SU-DHL-6 (cell line): ENCODE data around the gene AP1G2.

Experiments used
- H2AFZ ChIP-seq: fragments of 200-600 bp; sonication (generic); 2 replicates; pipeline ENCODE4 v1.6.1; 2014; ENCODE audit warnings: low read depth, mild to moderate bottlenecking, moderate library complexity, mixed read lengths, antibody characterized with exemption, low read length; ENCODE audit not compliant: severe bottlenecking
- H3F3A ChIP-seq: fragments of 200-600 bp; shearing (Covaris generic); 2 replicates; pipeline ENCODE4 v1.6.0; 2016; ENCODE audit warnings: antibody characterized with exemption, mild to moderate bottlenecking; ENCODE audit not compliant: insufficient read depth
- H3K27ac ChIP-seq: fragments of 200-600 bp; sonication (generic); 2 replicates; pipeline ENCODE4 v1.5.1; 2016; ENCODE audit warnings: low read depth, mild to moderate bottlenecking, low read length, moderate library complexity, mixed read lengths
- H3K27me3 ChIP-seq: fragments of 200-600 bp; sonication (generic), shearing (Covaris generic); 2 replicates; pipeline ENCODE4 v1.6.0; 2014; ENCODE audit warnings: mild to moderate bottlenecking, low read length
- H3K36me3 ChIP-seq: fragments of 200-600 bp; sonication (generic); 2 replicates; pipeline ENCODE4 v1.6.1; 2014; ENCODE audit warnings: mild to moderate bottlenecking, low read length, mixed read lengths
- H3K4me2 ChIP-seq: fragments of 300-600, 200-600 bp; shearing (Covaris generic), sonication (generic); 2 replicates; pipeline ENCODE4 v1.6.0; 2014; ENCODE audit warnings: low read length, low read depth, mild to moderate bottlenecking; ENCODE audit not compliant: poor library complexity, severe bottlenecking
- H3K4me3 ChIP-seq: fragments of 200-600 bp; sonication (generic); 2 replicates; pipeline ENCODE4 v1.5.1; 2014; ENCODE audit warnings: antibody characterized with exemption, low read length, mild to moderate bottlenecking, mixed read lengths; ENCODE audit not compliant: insufficient read depth, poor library complexity, severe bottlenecking
- H3K79me2 ChIP-seq: fragments of 200-600 bp; sonication (generic); 2 replicates; pipeline ENCODE4 v1.6.1; 2014; ENCODE audit warnings: mild to moderate bottlenecking, low read length, moderate library complexity; ENCODE audit not compliant: insufficient read depth
- H3K9ac ChIP-seq: fragments of 200-600 bp; sonication (generic); 2 replicates; pipeline ENCODE4 v1.7.0; 2014; ENCODE audit warnings: mild to moderate bottlenecking, low read length
- H3K9me2 ChIP-seq: fragments of 200-600 bp; sonication (generic); replicated peaks from 2 replicates; pipeline ENCODE4 v1.6.1; 2014; ENCODE audit warnings: low read length; ENCODE audit not compliant: insufficient read depth
- H3K9me3 ChIP-seq: fragments of 200-600 bp; sonication (generic); 2 replicates; pipeline ENCODE4 v1.6.1; 2014; ENCODE audit warnings: low read length, mixed read lengths; ENCODE audit not compliant: insufficient read depth
- H4K20me1 ChIP-seq: fragments of 200-600 bp; sonication (generic); 2 replicates; pipeline ENCODE4 v1.6.1; 2014; ENCODE audit warnings: low read depth, mild to moderate bottlenecking, antibody characterized with exemption, low read length, moderate library complexity, mixed read lengths
- EZH2phosphoT487 ChIP-seq: fragments of 200-600 bp; sonication (generic), shearing (Covaris generic); conservative IDR thresholded peaks from 2 replicates; pipeline ENCODE4 v1.6.1; 2018; ENCODE audit warnings: mild to moderate bottlenecking, antibody characterized with exemption, low read length, moderate library complexity, mixed read lengths
- TF ChIP-seq, protein P1 (sequence below): fragments of 200-600 bp; sonication (generic); IDR thresholded peaks from one replicate; pipeline ENCODE4 v1.5.1; 2017; ENCODE audit warnings: antibody characterized with exemption, mild to moderate bottlenecking, low read length, moderate library complexity; ENCODE audit not compliant: insufficient read depth, poor library complexity, severe bottlenecking

The AP1G2 gene

DNA sequence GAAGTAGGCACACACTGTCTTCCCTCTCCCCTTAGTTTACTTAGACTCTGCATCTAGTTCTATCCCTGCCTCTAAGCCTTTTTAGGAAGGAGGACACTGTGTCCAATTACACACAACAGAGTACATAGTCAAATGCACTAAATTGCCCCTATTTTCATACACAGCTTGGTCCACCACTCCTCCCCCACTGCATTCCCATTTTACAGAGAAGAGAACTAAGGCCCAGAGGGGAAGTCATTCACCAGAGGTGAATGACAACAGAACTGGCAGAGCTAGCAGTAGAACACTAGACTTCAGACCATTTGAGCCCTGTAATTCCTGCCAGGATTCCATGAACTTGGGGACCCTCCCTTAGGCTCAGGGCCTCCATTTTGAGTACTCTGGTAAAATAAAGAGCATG, 12.1 kb upstream of the AP1G2 start:
- H2AFZ ChIP-seq = no peak overlapping the region
- H3K9me2 ChIP-seq = no peaks in the 10 kb centered on the region
- no peak overlapping the region for H3K4me3 ChIP-seq
- H3K27ac ChIP-seq = no peak overlapping the region
- H3K36me3 ChIP-seq = no peaks in the 10 kb centered on the region
- H3K79me2 ChIP-seq = no peaks in the 10 kb centered on the region
- no peaks in the 10 kb centered on the region for H3K9me3 ChIP-seq
- H3K4me2 ChIP-seq = no peak overlapping the region
- TF ChIP-seq, protein P1, sequence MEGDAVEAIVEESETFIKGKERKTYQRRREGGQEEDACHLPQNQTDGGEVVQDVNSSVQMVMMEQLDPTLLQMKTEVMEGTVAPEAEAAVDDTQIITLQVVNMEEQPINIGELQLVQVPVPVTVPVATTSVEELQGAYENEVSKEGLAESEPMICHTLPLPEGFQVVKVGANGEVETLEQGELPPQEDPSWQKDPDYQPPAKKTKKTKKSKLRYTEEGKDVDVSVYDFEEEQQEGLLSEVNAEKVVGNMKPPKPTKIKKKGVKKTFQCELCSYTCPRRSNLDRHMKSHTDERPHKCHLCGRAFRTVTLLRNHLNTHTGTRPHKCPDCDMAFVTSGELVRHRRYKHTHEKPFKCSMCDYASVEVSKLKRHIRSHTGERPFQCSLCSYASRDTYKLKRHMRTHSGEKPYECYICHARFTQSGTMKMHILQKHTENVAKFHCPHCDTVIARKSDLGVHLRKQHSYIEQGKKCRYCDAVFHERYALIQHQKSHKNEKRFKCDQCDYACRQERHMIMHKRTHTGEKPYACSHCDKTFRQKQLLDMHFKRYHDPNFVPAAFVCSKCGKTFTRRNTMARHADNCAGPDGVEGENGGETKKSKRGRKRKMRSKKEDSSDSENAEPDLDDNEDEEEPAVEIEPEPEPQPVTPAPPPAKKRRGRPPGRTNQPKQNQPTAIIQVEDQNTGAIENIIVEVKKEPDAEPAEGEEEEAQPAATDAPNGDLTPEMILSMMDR = no peak
- TF ChIP-seq EZH2phosphoT487 = no peak
- H4K20me1 ChIP-seq = no peaks in the 10 kb centered on the region
- no peaks in the 10 kb centered on the region for H3K27me3 ChIP-seq
- H3K9ac ChIP-seq = no peak overlapping the region
- no peaks in the 10 kb centered on the region for H3F3A ChIP-seq

DNA sequence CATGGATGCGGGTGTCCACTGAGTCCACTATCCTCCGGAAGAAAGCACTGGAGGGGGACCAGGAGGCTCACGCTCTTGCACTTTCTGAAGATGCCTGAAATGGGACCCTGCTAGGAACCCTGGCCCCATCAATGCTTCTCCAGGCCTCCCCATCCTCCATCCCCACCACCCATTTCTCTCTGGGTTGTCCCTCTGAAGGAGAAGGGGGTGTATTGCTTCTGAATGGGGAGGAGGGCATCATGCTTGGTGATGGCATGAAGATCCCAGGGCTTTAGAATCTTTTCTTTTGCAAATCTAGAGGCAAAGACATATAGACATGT, 11.7 kb upstream of the AP1G2 start:
- no peak for TF ChIP-seq EZH2phosphoT487
- TF ChIP-seq, protein P1 = no peak
- Histone ChIP-seq H3K27me3 (no peaks in the 10 kb centered on the region), H3K9me2 (no peaks in the 10 kb centered on the region), H2AFZ (no peak overlapping the region), H3K4me2 (no peak overlapping the region), H4K20me1 (no peaks in the 10 kb centered on the region), H3K27ac (no peak overlapping the region), H3K4me3 (no peak overlapping the region), H3K36me3 (no peaks in the 10 kb centered on the region), H3K9ac (no peak overlapping the region), H3K79me2 (no peaks in the 10 kb centered on the region), H3K9me3 (no peaks in the 10 kb centered on the region), H3F3A (no peaks in the 10 kb centered on the region)

DNA sequence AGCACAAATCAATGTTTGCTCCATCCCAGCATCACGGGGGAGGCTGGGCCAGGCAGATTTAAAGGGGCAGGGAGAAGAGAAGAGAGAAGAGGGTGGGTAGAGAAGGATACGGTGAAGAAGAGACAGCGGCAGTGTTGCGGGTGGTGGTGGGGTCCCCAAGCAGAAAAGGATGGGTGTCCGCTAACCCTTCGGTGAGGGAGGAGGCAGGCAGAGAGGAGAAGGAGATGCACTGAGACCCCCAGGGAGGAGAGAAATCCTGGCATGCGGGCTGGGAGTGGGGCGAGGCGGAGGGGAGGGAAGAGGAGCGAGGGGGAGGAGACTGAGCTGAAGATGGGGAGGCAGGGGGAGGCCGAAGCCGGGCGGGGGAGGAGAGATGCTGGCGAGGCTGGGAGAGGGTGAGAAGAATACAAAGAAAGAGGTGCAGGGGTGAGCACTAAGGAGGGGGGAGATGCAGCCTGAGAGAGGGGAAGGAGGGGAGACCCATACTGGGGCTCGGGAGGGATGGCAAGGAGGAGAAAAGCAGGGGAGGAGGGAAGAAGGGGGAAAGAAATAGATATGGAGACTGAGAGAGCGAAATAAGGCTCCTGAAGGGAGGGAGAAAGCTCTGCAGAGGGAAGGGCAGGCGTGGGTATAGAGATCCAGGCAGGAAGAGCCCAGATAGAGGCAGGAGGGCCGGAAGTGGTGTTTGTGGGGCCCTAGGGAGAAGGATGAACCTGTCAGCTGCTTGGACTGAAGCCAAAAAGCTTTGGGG, 11.1 kb upstream of the AP1G2 start, which contains the start of gene JPH4:
JPH4 (minus strand) TSS at position 231 of the 751 bp plus-strand sequence. CDS start 1,337 bp downstream, outside the sequence.
- Histone ChIP-seq H4K20me1 (no peaks in the 10 kb centered on the region), H3K27me3 (no peaks in the 10 kb centered on the region), H3K4me2 (no peak within 1 kb of the TSS), H3K9ac (no peak within 1 kb of the TSS), H2AFZ (no peak within 1 kb of the TSS), H3K79me2 (no peaks in the 10 kb centered on the region), H3F3A (no peaks in the 10 kb centered on the region), H3K27ac (no peak within 1 kb of the TSS), H3K9me3 (no peaks in the 10 kb centered on the region), H3K36me3 (no peaks in the 10 kb centered on the region), H3K9me2 (no peaks in the 10 kb centered on the region), H3K4me3 (no peak within 1 kb of the TSS)
- no peak for TF ChIP-seq EZH2phosphoT487
- TF ChIP-seq, protein P1 = no peak
